OCI-LY1 (cell line): ENCODE measurements around the gene NOP16.

ENCODE experiments used
- H2AFZ ChIP-seq: fragments of 200-600 bp; sonication (generic), shearing (Covaris generic); 2 replicates; pipeline ENCODE4 v1.6.0; 2014; ENCODE audit warnings: antibody characterized with exemption, mild to moderate bottlenecking, low read length
- H3F3A ChIP-seq: fragments of 200-600 bp; sonication (generic), shearing (Covaris generic); 2 replicates; pipeline ENCODE4 v1.6.0; 2014; ENCODE audit warnings: mild to moderate bottlenecking, antibody characterized with exemption, low read length, moderate library complexity; ENCODE audit not compliant: insufficient read depth
- H3K27ac ChIP-seq: fragments of 200-600 bp; sonication (generic); 2 replicates; pipeline ENCODE4 v1.5.1; 2014; ENCODE audit warnings: low read length, mixed run types, mild to moderate bottlenecking, low read depth; ENCODE audit not compliant: poor library complexity, severe bottlenecking
- H3K27me3 ChIP-seq: fragments of 200-600 bp; sonication (generic); 2 replicates; pipeline ENCODE4 v1.6.0; 2014; ENCODE audit warnings: antibody characterized with exemption, mild to moderate bottlenecking, low read length, moderate library complexity; ENCODE audit not compliant: insufficient read depth
- H3K36me3 ChIP-seq: fragments of 200-600 bp; sonication (generic); 2 replicates; pipeline ENCODE4 v1.6.1; 2014; ENCODE audit warnings: mild to moderate bottlenecking, antibody characterized with exemption, low read length, moderate library complexity, mixed read lengths; ENCODE audit not compliant: insufficient read depth
- H3K4me1 ChIP-seq: fragments of 200-600 bp; sonication (generic); 2 replicates; pipeline ENCODE4 v1.5.1; 2014; ENCODE audit warnings: mild to moderate bottlenecking, low read length, moderate library complexity; ENCODE audit not compliant: insufficient read depth, severe bottlenecking
- H3K4me2 ChIP-seq: fragments of 200-600 bp; sonication (generic), shearing (Covaris generic); 2 replicates; pipeline ENCODE4 v1.6.1; 2014; ENCODE audit warnings: low read length
- H3K4me3 ChIP-seq: fragments of 200-600 bp; sonication (generic); 2 replicates; pipeline ENCODE4 v1.5.1; 2014; ENCODE audit warnings: low read length, low read depth, mild to moderate bottlenecking, mixed read lengths; ENCODE audit not compliant: poor library complexity, severe bottlenecking
- H3K79me2 ChIP-seq: fragments of 200-600 bp; shearing (Covaris generic); 2 replicates; pipeline ENCODE4 v1.6.1; 2016; ENCODE audit warnings: mixed run types, low read length, mixed read lengths; ENCODE audit not compliant: insufficient read depth
- H3K9ac ChIP-seq: fragments of 200-600 bp; sonication (generic), shearing (Covaris generic); 2 replicates; pipeline ENCODE4 v1.6.1; 2014; ENCODE audit warnings: mild to moderate bottlenecking, low read length, mixed read lengths
- H3K9me2 ChIP-seq: fragments of 200-600 bp; sonication (generic), shearing (Covaris generic); 2 replicates; pipeline ENCODE4 v1.6.1; 2014; ENCODE audit warnings: low read depth, mild to moderate bottlenecking, low read length, mixed read lengths
- H3K9me3 ChIP-seq: fragments of 200-600 bp; shearing (Covaris generic); 2 replicates; pipeline ENCODE4 v1.6.1; 2014; ENCODE audit warnings: low read length, mixed read lengths
- H4K20me1 ChIP-seq: fragments of 200-600 bp; sonication (generic), shearing (Covaris generic); 2 replicates; pipeline ENCODE4 v1.6.0; 2016; ENCODE audit warnings: mild to moderate bottlenecking, low read length; ENCODE audit not compliant: insufficient read depth
- CTCF ChIP-seq: fragments of 200-600 bp; sonication (generic), shearing (Covaris generic); IDR thresholded peaks from 2 replicates; pipeline ENCODE4 v1.5.1; 2017; ENCODE audit warnings: mild to moderate bottlenecking, antibody characterized with exemption, low read length, moderate library complexity, mixed read lengths
- EZH2 ChIP-seq: fragments of 200-600 bp; sonication (generic), shearing (Covaris generic); IDR thresholded peaks from 2 replicates; pipeline ENCODE4 v1.8.0; 2017; ENCODE audit warnings: borderline replicate concordance, mixed run types, mild to moderate bottlenecking, antibody characterized with exemption, low read length, moderate library complexity, mixed read lengths

Gene NOP16

GRCh38 chr5:176388444-176389134, at the start of gene NOP16, which contains the start of gene HIGD2A:
NOP16 (minus strand) TSS chr5:176388598; CDS start chr5:176388539, 59 bp downstream.
HIGD2A (plus strand) TSS chr5:176388751; CDS start chr5:176388820, 69 bp downstream.
- Histone ChIP-seq H3K27me3 (no peaks in the 10 kb centered on the region), H3K4me2 (peak within 1 kb of the TSS; percentile 93), H3K27ac (peak within 1 kb of the TSS; percentile 91), H2AFZ (no peak within 1 kb of the TSS), H3K36me3 (peaks cover 78% of the 10 kb centered on the region), H3K4me1 (peaks cover 28% of the 10 kb centered on the region), H3K9me3 (no peaks in the 10 kb centered on the region), H3F3A (no peaks in the 10 kb centered on the region), H3K79me2 (peaks cover 30% of the 10 kb centered on the region), H3K9me2 (no peaks in the 10 kb centered on the region), H3K9ac (peak within 1 kb of the TSS; percentile 95), H3K4me3 (peak within 1 kb of the TSS; percentile 94), H4K20me1 (no peaks in the 10 kb centered on the region)
- TF ChIP-seq EZH2 (no peak), CTCF (no peak)

GRCh38 chr5:176436656-176437055, 48.3 kb upstream of the NOP16 start:
- H3K9me2 ChIP-seq, result no peaks in the 10 kb centered on the region
- H3K4me2 ChIP-seq, result peak overlapping the region; percentile 70
- peak overlapping the region; percentile 44 for H3K9ac ChIP-seq

GRCh38 chr5:176432707-176433106, 44.3 kb upstream of the NOP16 start:
- H4K20me1 ChIP-seq, result no peaks in the 10 kb centered on the region
- TF ChIP-seq EZH2, result no peak
- no peak overlapping the region for H3K4me3 ChIP-seq
- no peaks in the 10 kb centered on the region for H3K9me2 ChIP-seq
- no peak overlapping the region for H3K9ac ChIP-seq
- no peak overlapping the region for H3K27ac ChIP-seq
- no peaks in the 10 kb centered on the region for H3K36me3 ChIP-seq
- H3K4me1 ChIP-seq, result peaks cover 32% of the 10 kb centered on the region
- H3K9me3 ChIP-seq, result 0 out of 2 replicates have a peak, but pooled peaks cover 3% of the 10 kb centered on the region
- no peaks in the 10 kb centered on the region for H3K79me2 ChIP-seq
- no peak overlapping the region for H3K4me2 ChIP-seq
- no peak overlapping the region for H2AFZ ChIP-seq
- no peaks in the 10 kb centered on the region for H3K27me3 ChIP-seq
- 0 out of 2 replicates have a peak, but pooled peaks cover 3% of the 10 kb centered on the region for H3F3A ChIP-seq

More at GRCh38 chr5:176436656-176437055, 48.3 kb upstream of the NOP16 start:
- H3K36me3 ChIP-seq, result no peaks in the 10 kb centered on the region
- TF ChIP-seq CTCF (no peak), EZH2 (no peak)
- no peak overlapping the region for H2AFZ ChIP-seq
- peak overlapping the region; percentile 88 for H3K27ac ChIP-seq
- H3K9me3 ChIP-seq, result 0 out of 2 replicates have a peak, but pooled peaks cover 1% of the 10 kb centered on the region
- 0 out of 2 replicates have a peak, but pooled peaks cover 3% of the 10 kb centered on the region for H3F3A ChIP-seq
- no peaks in the 10 kb centered on the region for H3K79me2 ChIP-seq
- H4K20me1 ChIP-seq, result no peaks in the 10 kb centered on the region
- peaks cover 31% of the 10 kb centered on the region for H3K4me1 ChIP-seq
- H3K4me3 ChIP-seq, result peak overlapping the region; percentile 49
- no peaks in the 10 kb centered on the region for H3K27me3 ChIP-seq
